MM.1S (cell line): ENCODE results near the gene EML6.

Source experiments
- DNase-seq: peaks from one replicate; pipeline ENCODE4 v3.0.0-alpha.2; 2015
- H2AFZ ChIP-seq: fragments of 300-600 bp; sonication (generic); 2 replicates; pipeline ENCODE4 v1.6.0; 2016; ENCODE audit warnings: antibody characterized with exemption, low read length
- H3F3A ChIP-seq: fragments of 300-600 bp; sonication (generic); 2 replicates; pipeline ENCODE4 v1.6.1; 2016; ENCODE audit warnings: mild to moderate bottlenecking, antibody characterized with exemption, low read length, moderate library complexity, mixed read lengths; ENCODE audit not compliant: insufficient read depth
- H3K27ac ChIP-seq: fragments of 300-600 bp; sonication (generic); 2 replicates; pipeline ENCODE4 v1.5.1; 2016; ENCODE audit warnings: mild to moderate bottlenecking, low read length
- H3K27me3 ChIP-seq: fragments of 300-600 bp; sonication (generic); replicated peaks from 2 replicates; pipeline ENCODE4 v1.6.0; 2016; ENCODE audit warnings: low read length; ENCODE audit not compliant: insufficient read depth
- H3K36me3 ChIP-seq: fragments of 300-600 bp; sonication (generic); replicated peaks from 2 replicates; pipeline ENCODE4 v1.6.1; 2016; ENCODE audit warnings: mild to moderate bottlenecking, low read length, mixed read lengths; ENCODE audit not compliant: insufficient read depth
- H3K4me1 ChIP-seq: fragments of 300-600 bp; sonication (generic); 2 replicates; pipeline ENCODE4 v1.6.1; 2016; ENCODE audit warnings: low read length, mixed read lengths
- H3K4me2 ChIP-seq: fragments of 300-600 bp; sonication (generic); 2 replicates; pipeline ENCODE4 v1.6.0; 2016; ENCODE audit warnings: low read depth, low read length
- H3K4me3 ChIP-seq: fragments of 300-600 bp; sonication (generic); 2 replicates; pipeline ENCODE4 v1.5.1; 2016; ENCODE audit warnings: low read length, mixed read lengths
- H3K79me2 ChIP-seq: fragments of 300-600 bp; sonication (generic); 2 replicates; pipeline ENCODE4 v1.6.1; 2016; ENCODE audit warnings: mixed run types, low read length, mixed read lengths
- H3K9ac ChIP-seq: fragments of 300-600 bp; sonication (generic); 2 replicates; pipeline ENCODE4 v1.6.1; 2016; ENCODE audit warnings: low read length, mixed read lengths
- H3K9me2 ChIP-seq: fragments of 300-600 bp; sonication (generic); replicated peaks from 2 replicates; pipeline ENCODE4 v1.6.1; 2016; ENCODE audit warnings: mild to moderate bottlenecking, low read length, mixed read lengths; ENCODE audit not compliant: insufficient read depth
- H3K9me3 ChIP-seq: fragments of 300-600 bp; sonication (generic); replicated peaks from 2 replicates; pipeline ENCODE4 v1.6.1; 2016; ENCODE audit warnings: mild to moderate bottlenecking, low read length, mixed read lengths; ENCODE audit not compliant: insufficient read depth
- H4K20me1 ChIP-seq: fragments of 300-600 bp; sonication (generic); 2 replicates; pipeline ENCODE4 v1.6.1; 2016; ENCODE audit warnings: mild to moderate bottlenecking, low read length, moderate library complexity, mixed read lengths; ENCODE audit not compliant: insufficient read depth
- EZH2 ChIP-seq: fragments of 300-600 bp; sonication (generic); optimal IDR thresholded peaks from 2 replicates; pipeline ENCODE3; 2017; ENCODE audit warnings: low read depth, mild to moderate bottlenecking, antibody characterized with exemption, low read length, mixed read lengths
- EZH2phosphoT487 ChIP-seq: fragments of 300-600 bp; sonication (generic); IDR thresholded peaks from 2 replicates; pipeline ENCODE4 v1.6.1; 2018; ENCODE audit warnings: antibody characterized with exemption, low read length
- TF ChIP-seq, protein P1 (sequence below): fragments of 300-600 bp; sonication (generic); IDR thresholded peaks from 2 replicates; pipeline ENCODE4 v1.5.1; 2016; ENCODE audit warnings: antibody characterized with exemption, low read length, mixed read lengths

Gene EML6

GRCh38 chr2:55012672-55013484, 289.4 kb downstream of the EML6 start:
- peak overlapping the region; percentile 7; the same call in 1 of the 2 replicates for H3K4me3 ChIP-seq

GRCh38 chr2:55013936-55014335, 290.5 kb downstream of the EML6 start:
- no peak for DNase-seq

More at GRCh38 chr2:55012672-55013484, 289.4 kb downstream of the EML6 start:
- no peaks in the 10 kb centered on the region for H3K9me2 ChIP-seq
- DNase-seq = peak; percentile 14
- peaks cover 89% of the 10 kb centered on the region for H3K79me2 ChIP-seq
- peaks cover 44% of the 10 kb centered on the region for H3F3A ChIP-seq
- no peak overlapping the region for H2AFZ ChIP-seq
- peaks cover 34% of the 10 kb centered on the region for H3K4me1 ChIP-seq
- peak overlapping the region; percentile 72 for H3K4me2 ChIP-seq
- H4K20me1 ChIP-seq = no peaks in the 10 kb centered on the region
- peak overlapping the region; percentile 83; the same call in 1 of the 2 replicates for H3K27ac ChIP-seq
- peak overlapping the region; percentile 41 for H3K9ac ChIP-seq
- TF ChIP-seq EZH2 = no peak
- TF ChIP-seq, protein P1, sequence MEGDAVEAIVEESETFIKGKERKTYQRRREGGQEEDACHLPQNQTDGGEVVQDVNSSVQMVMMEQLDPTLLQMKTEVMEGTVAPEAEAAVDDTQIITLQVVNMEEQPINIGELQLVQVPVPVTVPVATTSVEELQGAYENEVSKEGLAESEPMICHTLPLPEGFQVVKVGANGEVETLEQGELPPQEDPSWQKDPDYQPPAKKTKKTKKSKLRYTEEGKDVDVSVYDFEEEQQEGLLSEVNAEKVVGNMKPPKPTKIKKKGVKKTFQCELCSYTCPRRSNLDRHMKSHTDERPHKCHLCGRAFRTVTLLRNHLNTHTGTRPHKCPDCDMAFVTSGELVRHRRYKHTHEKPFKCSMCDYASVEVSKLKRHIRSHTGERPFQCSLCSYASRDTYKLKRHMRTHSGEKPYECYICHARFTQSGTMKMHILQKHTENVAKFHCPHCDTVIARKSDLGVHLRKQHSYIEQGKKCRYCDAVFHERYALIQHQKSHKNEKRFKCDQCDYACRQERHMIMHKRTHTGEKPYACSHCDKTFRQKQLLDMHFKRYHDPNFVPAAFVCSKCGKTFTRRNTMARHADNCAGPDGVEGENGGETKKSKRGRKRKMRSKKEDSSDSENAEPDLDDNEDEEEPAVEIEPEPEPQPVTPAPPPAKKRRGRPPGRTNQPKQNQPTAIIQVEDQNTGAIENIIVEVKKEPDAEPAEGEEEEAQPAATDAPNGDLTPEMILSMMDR = no peak
- no peak for TF ChIP-seq EZH2phosphoT487
- H3K9me3 ChIP-seq = no peaks in the 10 kb centered on the region
- H3K27me3 ChIP-seq = no peaks in the 10 kb centered on the region
- no peaks in the 10 kb centered on the region for H3K36me3 ChIP-seq

GRCh38 chr2:55014962-55015939, 291.8 kb downstream of the EML6 start:
- Histone ChIP-seq H3K9ac (no peak overlapping the region), H3K79me2 (peaks cover 93% of the 10 kb centered on the region), H3K4me3 (no peak overlapping the region), H2AFZ (no peak overlapping the region), H3F3A (peaks cover 29% of the 10 kb centered on the region), H4K20me1 (0 out of 2 replicates have a peak, but pooled peaks cover 2% of the 10 kb centered on the region), H3K36me3 (no peaks in the 10 kb centered on the region), H3K4me2 (no peak overlapping the region), H3K4me1 (peaks cover 34% of the 10 kb centered on the region), H3K27ac (no peak overlapping the region), H3K9me3 (no peaks in the 10 kb centered on the region), H3K9me2 (no peaks in the 10 kb centered on the region), H3K27me3 (no peaks in the 10 kb centered on the region)
- TF ChIP-seq EZH2 = no peak
- TF ChIP-seq, protein P1 = peak; percentile 72
- peak; percentile 57 for DNase-seq

More at GRCh38 chr2:55013936-55014335, 290.5 kb downstream of the EML6 start:
- TF ChIP-seq, protein P1 = peak; percentile 51
- TF ChIP-seq EZH2 = no peak
- Histone ChIP-seq H3K4me2 (peak overlapping the region; percentile 72), H3K4me1 (peaks cover 34% of the 10 kb centered on the region), H3K36me3 (no peaks in the 10 kb centered on the region), H3K79me2 (peaks cover 89% of the 10 kb centered on the region), H3F3A (peaks cover 42% of the 10 kb centered on the region), H3K27me3 (no peaks in the 10 kb centered on the region), H4K20me1 (0 out of 2 replicates have a peak, but pooled peaks cover under 1% of the 10 kb centered on the region), H3K9me2 (no peaks in the 10 kb centered on the region), H3K27ac (peak overlapping the region; percentile 83; the same call in 1 of the 2 replicates), H3K4me3 (no peak overlapping the region), H2AFZ (no peak overlapping the region), H3K9ac (peak overlapping the region; percentile 15; the same call in 1 of the 2 replicates), H3K9me3 (no peaks in the 10 kb centered on the region)
